Activated B cell treated with CpG ODN at 0.5 μM for 24 hours (primary cell): ENCODE results near the gene CILP. TPM values are rescaled to one million over a fixed set of nuclear protein-coding genes. Genes with fewer than 3 reads are reported as not detected.

Experiments
- ATAC-seq: fragments of 200-7000 bp; cut with Tn5 transposase; one replicate; pipeline ENCODE4 v1.10.0; 2021; ENCODE audit warnings: low read depth, mild to moderate bottlenecking, moderate library complexity
- CTCF ChIA-PET: fragments of 350-600 bp; sonication (Branson Sonifier 250); formaldehyde crosslinking; loops from one replicate; lab custom pipeline; 2021; ENCODE audit warnings: antibody characterized with exemption; lab: Charles Lee
- POLR2A ChIA-PET: fragments of 350-600 bp; sonication (Branson Sonifier 250); formaldehyde crosslinking; loops from one replicate; lab custom pipeline; 2021; ENCODE audit warnings: antibody characterized with exemption; lab: Charles Lee
- DNase-seq: peaks from one replicate; pipeline ENCODE4 v3.0.0; 2022
- H3K27ac Mint-ChIP-seq: one replicate; pipeline ENCODE4 v1.8.0; 2020; ENCODE audit warnings: mixed read lengths
- H3K27me3 Mint-ChIP-seq: one replicate; pipeline ENCODE4 v1.8.0; 2021; ENCODE audit warnings: mixed read lengths
- H3K36me3 Mint-ChIP-seq: one replicate; pipeline ENCODE4 v1.8.0; 2021; ENCODE audit warnings: low read depth, mixed read lengths
- H3K4me1 Mint-ChIP-seq: one replicate; pipeline ENCODE4 v1.8.0; 2021; ENCODE audit warnings: mixed read lengths
- H3K4me3 Mint-ChIP-seq: one replicate; pipeline ENCODE4 v1.8.0; 2020; ENCODE audit warnings: mild to moderate bottlenecking, mixed read lengths
- H3K9me3 Mint-ChIP-seq: one replicate; pipeline ENCODE4 v1.8.0; 2020; ENCODE audit warnings: mixed read lengths
- intact Hi-C: fragments of 100-400 bp; cut with micrococcal nuclease; formaldehyde crosslinking; loops from one replicate; pipeline ENCODE4 v1.15.1; 2024
- total RNA-seq: library from RNA; stranded (reverse); gene quantifications from 2 replicates; pipeline ENCODE4 v1.2.3, GENCODE V29; 2022
- TF ChIP-seq, protein P1 (sequence below): fragments of 200-600 bp; IDR thresholded peaks from one replicate; pipeline ENCODE4 v1.8.0; 2022; ENCODE audit warnings: antibody characterized with exemption, mild to moderate bottlenecking

The CILP gene
- total RNA-seq, 1 donor from 2014 or later: 0.18 TPM

DNA sequence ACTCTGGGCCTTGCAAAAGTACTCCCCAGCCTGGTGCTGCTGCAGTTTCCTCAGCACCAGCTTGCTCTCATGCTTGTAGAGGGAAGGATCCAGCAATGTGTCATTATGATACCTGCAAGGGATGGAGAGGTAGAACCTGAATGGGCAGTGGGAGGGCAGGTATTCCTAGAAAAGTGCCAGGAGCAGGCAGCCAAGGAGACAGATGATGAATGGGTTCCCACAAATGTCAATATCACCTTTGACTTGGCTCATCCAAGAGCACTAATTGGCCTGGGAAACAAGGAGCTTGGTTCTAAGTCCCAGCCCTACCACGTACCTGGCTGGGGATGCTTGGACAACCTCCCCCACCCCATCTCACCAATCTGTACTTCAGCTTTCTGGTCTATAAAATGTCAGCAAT is 9.4 kb downstream of the CILP start:
- peaks cover under 1% of the 10 kb centered on the region for H3K27me3 Mint-ChIP-seq
- no peak overlapping the region for H3K4me3 Mint-ChIP-seq
- ATAC-seq (no peak), DNase-seq (no peak)
- H3K27ac Mint-ChIP-seq: no peak overlapping the region
- ChIA-PET POLR2A (interaction anchor here (0.5 kb wide), 1 partner anchor 297 kb away, joined by 4 read pairs; no protein-coding TSS in a partner anchor), CTCF (no interaction called here)
- TF ChIP-seq, protein P1, sequence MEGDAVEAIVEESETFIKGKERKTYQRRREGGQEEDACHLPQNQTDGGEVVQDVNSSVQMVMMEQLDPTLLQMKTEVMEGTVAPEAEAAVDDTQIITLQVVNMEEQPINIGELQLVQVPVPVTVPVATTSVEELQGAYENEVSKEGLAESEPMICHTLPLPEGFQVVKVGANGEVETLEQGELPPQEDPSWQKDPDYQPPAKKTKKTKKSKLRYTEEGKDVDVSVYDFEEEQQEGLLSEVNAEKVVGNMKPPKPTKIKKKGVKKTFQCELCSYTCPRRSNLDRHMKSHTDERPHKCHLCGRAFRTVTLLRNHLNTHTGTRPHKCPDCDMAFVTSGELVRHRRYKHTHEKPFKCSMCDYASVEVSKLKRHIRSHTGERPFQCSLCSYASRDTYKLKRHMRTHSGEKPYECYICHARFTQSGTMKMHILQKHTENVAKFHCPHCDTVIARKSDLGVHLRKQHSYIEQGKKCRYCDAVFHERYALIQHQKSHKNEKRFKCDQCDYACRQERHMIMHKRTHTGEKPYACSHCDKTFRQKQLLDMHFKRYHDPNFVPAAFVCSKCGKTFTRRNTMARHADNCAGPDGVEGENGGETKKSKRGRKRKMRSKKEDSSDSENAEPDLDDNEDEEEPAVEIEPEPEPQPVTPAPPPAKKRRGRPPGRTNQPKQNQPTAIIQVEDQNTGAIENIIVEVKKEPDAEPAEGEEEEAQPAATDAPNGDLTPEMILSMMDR: no peak
- intact Hi-C loops: no loop called here
- no peaks in the 10 kb centered on the region for H3K36me3 Mint-ChIP-seq
- no peaks in the 10 kb centered on the region for H3K9me3 Mint-ChIP-seq
- no peaks in the 10 kb centered on the region for H3K4me1 Mint-ChIP-seq

DNA sequence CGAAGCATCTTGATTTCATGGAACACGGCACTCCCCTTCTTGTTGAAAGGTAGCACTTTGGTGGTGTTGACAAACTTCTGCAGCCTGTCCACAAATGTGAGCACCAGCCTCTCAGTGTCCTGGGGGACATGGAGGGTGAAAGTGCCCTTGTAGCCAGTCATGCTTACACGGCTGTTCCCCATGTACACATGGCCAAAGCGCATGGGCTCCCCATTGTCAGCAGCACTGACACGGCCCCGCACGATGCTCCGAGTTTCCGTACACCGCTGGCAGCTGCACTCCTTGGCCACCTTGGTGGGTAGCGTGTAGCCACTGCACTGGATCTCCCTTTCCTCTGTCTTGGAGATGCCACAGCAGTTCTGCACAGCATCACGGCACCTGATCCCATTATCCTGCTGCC is 12.7 kb downstream of the CILP start:
- no peaks in the 10 kb centered on the region for H3K9me3 Mint-ChIP-seq
- no peak overlapping the region for H3K4me3 Mint-ChIP-seq
- no peaks in the 10 kb centered on the region for H3K36me3 Mint-ChIP-seq
- no peak for DNase-seq
- ChIA-PET CTCF (no interaction called here), POLR2A (no interaction called here)
- TF ChIP-seq, protein P1: no peak
- H3K27ac Mint-ChIP-seq: no peak overlapping the region
- intact Hi-C loops: no loop called here
- no peaks in the 10 kb centered on the region for H3K27me3 Mint-ChIP-seq
- ATAC-seq: no peak
- H3K4me1 Mint-ChIP-seq: no peaks in the 10 kb centered on the region

DNA sequence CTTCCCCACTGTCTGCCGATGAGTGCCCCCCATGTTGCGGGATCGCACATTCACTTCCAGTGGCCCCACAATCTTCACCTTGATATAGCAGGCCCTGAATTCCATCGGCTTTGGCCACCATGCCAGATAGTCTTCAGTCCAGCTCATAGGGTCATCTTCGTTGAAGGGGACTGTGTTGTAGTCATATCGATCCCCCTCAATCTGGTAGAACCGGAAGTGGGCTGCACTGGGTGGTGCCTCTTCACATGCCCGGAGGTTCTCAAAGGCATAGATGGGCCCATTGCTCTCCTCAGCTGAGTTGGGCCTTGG is 14.0 kb downstream of the CILP start:
- no peaks in the 10 kb centered on the region for H3K36me3 Mint-ChIP-seq
- no peak overlapping the region for H3K4me3 Mint-ChIP-seq
- no peaks in the 10 kb centered on the region for H3K27me3 Mint-ChIP-seq
- POLR2A ChIA-PET: interaction anchor here (0.5 kb wide), 1 partner anchor 209 kb away, joined by 6 read pairs; no protein-coding TSS in a partner anchor
- TF ChIP-seq, protein P1: no peak
- no peak overlapping the region for H3K27ac Mint-ChIP-seq
- intact Hi-C loops: no loop called here
- H3K4me1 Mint-ChIP-seq: no peaks in the 10 kb centered on the region
- ATAC-seq (no peak), DNase-seq (no peak)
- no peaks in the 10 kb centered on the region for H3K9me3 Mint-ChIP-seq
- CTCF ChIA-PET: no interaction called here

DNA sequence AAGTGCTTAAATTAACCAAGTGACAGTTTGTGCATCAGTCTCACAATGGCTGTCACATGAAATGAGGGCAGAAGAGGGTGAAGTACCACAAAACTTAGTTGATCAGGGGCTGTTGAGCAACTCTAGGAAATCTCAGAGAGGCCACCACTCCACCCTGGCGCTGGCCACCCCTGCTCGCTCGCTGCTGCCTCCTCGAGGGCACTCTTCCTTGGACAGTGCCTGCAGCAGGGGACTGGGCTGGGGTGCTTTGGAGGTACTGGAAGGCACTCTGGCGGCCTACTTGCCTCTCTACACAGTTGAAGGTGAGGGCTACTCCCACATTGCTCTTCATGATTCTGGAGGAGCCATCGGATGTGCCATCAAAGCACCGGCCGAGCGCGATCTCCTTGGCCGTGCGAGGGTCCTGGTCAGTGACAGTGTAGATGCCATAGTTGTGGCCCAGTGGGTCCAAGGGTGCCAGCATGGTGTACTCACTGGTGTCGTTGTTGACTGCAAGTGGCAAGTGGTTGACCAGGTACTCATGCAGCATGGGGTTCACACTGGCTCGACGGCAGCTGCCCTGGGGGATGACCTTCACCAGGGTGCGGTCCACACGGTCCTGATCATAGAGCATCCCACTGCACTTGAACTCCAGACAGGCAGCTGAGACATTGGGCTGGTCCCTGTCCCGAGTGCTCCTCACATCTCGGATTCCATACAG is 14.5 kb downstream of the CILP start:
- no peak for DNase-seq
- Mint-ChIP-seq H3K9me3 (no peaks in the 10 kb centered on the region), H3K36me3 (no peaks in the 10 kb centered on the region), H3K27me3 (no peaks in the 10 kb centered on the region), H3K4me3 (no peak overlapping the region), H3K27ac (no peak overlapping the region), H3K4me1 (no peaks in the 10 kb centered on the region)
- intact Hi-C loops: no loop called here
- ATAC-seq: no peak
- TF ChIP-seq, protein P1: no peak
- ChIA-PET POLR2A (interaction anchor here (0.5 kb wide), 1 partner anchor 208 kb away, joined by 6 read pairs; no protein-coding TSS in a partner anchor), CTCF (no interaction called here)

DNA sequence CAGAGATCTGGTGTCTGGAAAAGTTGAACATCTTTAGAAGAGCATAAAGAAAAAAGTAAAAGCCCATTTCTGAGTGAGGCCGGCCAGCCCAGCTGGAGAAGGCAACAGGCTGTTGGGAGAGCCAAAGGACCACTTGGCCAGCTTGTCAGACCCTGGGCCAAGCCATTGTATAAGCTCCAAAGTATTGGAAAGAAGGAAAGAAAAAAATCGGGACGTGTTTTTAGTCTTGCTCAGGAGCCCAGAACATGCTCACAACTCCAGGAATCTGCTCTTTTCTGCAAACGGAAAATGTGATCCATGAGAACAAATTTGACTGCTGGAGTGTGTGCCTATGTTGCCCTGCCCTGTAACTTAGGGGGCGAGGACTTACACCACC is 15.7 kb downstream of the CILP start:
- H3K4me1 Mint-ChIP-seq: no peaks in the 10 kb centered on the region
- ChIA-PET CTCF (no interaction called here), POLR2A (interaction anchor here (1.1 kb wide), 1 partner anchor 91 kb away, joined by 3 read pairs; the partner anchor contains the start of gene PARP16)
- H3K36me3 Mint-ChIP-seq: no peaks in the 10 kb centered on the region
- H3K4me3 Mint-ChIP-seq: no peak overlapping the region
- no peak for ATAC-seq
- no peak for DNase-seq
- no peaks in the 10 kb centered on the region for H3K27me3 Mint-ChIP-seq
- no peaks in the 10 kb centered on the region for H3K9me3 Mint-ChIP-seq
- no peak overlapping the region for H3K27ac Mint-ChIP-seq
- intact Hi-C loops: no loop called here
- TF ChIP-seq, protein P1: no peak
